Stimulated activated CD4-positive, alpha-beta T cell treated with anti-CD3 and anti-CD28 coated beads, Interleukin-2, amount 100 ng/mL, for 48 hours (primary cell): ENCODE results near the gene DNAJC30.

ENCODE experiments used
- DNase-seq, 2 donors: peaks; one replicate each; pipeline ENCODE4 v3.0.0-alpha.2; 2020

The DNAJC30 gene

GRCh38 chr7:73646785-73647724 is 36.2 kb downstream of the DNAJC30 start:
- DNase-seq, result no peak

- no peak for DNase-seq
These were observed 37.5 kb downstream of the DNAJC30 start for GRCh38 chr7:73645643-73646174.

GRCh38 chr7:73644688-73645286 is 38.5 kb downstream of the DNAJC30 start:
- no peak for DNase-seq

- no peak for DNase-seq
These were observed 40.4 kb downstream of the DNAJC30 start for GRCh38 chr7:73642834-73643233.

- DNase-seq, result no peak
These were observed 44.3 kb downstream of the DNAJC30 start for GRCh38 chr7:73638911-73639310.

- no peak for DNase-seq
These were observed 47.6 kb downstream of the DNAJC30 start for GRCh38 chr7:73635428-73636200.

GRCh38 chr7:73633844-73634243 is 49.4 kb downstream of the DNAJC30 start:
- no peak for DNase-seq

GRCh38 chr7:73633323-73633722 is 49.9 kb downstream of the DNAJC30 start:
- DNase-seq, result no peak

GRCh38 chr7:73631558-73631957 is 51.7 kb downstream of the DNAJC30 start:
- DNase-seq, result no peak
